Suprapubic skin (tissue), 4 donors: Measurements from ENCODE around the gene FCHSD1. TPM values are rescaled to one million over a fixed set of nuclear protein-coding genes. Genes with fewer than 3 reads are reported as not detected.

Experiments used
- DNase-seq, 2 donors: peaks; one replicate each; pipeline ENCODE4 v3.0.0-alpha.2; 2019; ENCODE audit warnings: low spot score in 2 of 2
- H3K27ac ChIP-seq: fragments of 200-600 bp; sonication (generic); one replicate; pipeline ENCODE4 v1.5.1; 2019
- H3K27me3 ChIP-seq: fragments of 200-600 bp; sonication (generic); one replicate; pipeline ENCODE4 v1.5.1; 2019
- H3K36me3 ChIP-seq: fragments of 200-600 bp; sonication (generic); one replicate; pipeline ENCODE4 v1.5.1; 2019
- H3K4me1 ChIP-seq: fragments of 200-600 bp; sonication (generic); one replicate; pipeline ENCODE4 v1.5.1; 2019
- H3K4me3 ChIP-seq: fragments of 200-600 bp; sonication (generic); one replicate; pipeline ENCODE4 v1.5.1; 2019; ENCODE audit warnings: mild to moderate bottlenecking
- H3K9me3 ChIP-seq: fragments of 200-600 bp; sonication (generic); one replicate; pipeline ENCODE4 v1.5.1; 2019
- EP300 ChIP-seq: sonication (generic); formaldehyde crosslinking; IDR thresholded peaks from one replicate; pipeline ENCODE4 v1.6.1; 2017; ENCODE audit warnings: antibody characterized with exemption
- POLR2A ChIP-seq, 2 donors: fragments of 450-650 bp; IDR thresholded peaks; one replicate each; pipeline ENCODE4 v1.6.1; 2017; ENCODE audit warnings: antibody characterized with exemption in 2 of 2, mild to moderate bottlenecking in 2 of 2, moderate library complexity in 2 of 2
- POLR2AphosphoS5 ChIP-seq, 3 donors: sonication (generic); formaldehyde crosslinking; IDR thresholded peaks; one replicate each; pipeline ENCODE4 v1.6.1; 2017; ENCODE audit warnings: antibody characterized with exemption in 3 of 3
- WGBS: methylation state at CpG from one replicate; pipeline ENCODE4 v1.1.5; 2018; 5-methylcytosine and 5-hydroxymethylcytosine counted together
- total RNA-seq, 4 donors: library from RNA; depleted of rRNA; stranded (reverse); fragments of >200 nt; gene quantifications; one replicate each; pipeline ENCODE4 v1.1.0, GENCODE V29; 2016
- TF ChIP-seq, protein P1 (sequence below), 2 donors: fragments of 200-600 bp in 1 of 2; fragments of 450-650 bp in 1 of 2; sonication (generic) in 1 of 2; IDR thresholded peaks; one replicate each; pipeline ENCODE4 v1.5.1; 2016 to 2019; ENCODE audit warnings: antibody characterized with exemption in 2 of 2, mild to moderate bottlenecking in 1 of 2, moderate library complexity in 1 of 2

Gene FCHSD1
- total RNA-seq, 4 donors from 2014 or later, result 40.1 to 117 (median 77.1) TPM

- 1% methylated on average over 29 of the region's 36 CpGs for WGBS
- no peaks in the 10 kb centered on the region for H3K27me3 ChIP-seq
- peaks cover 25% of the 10 kb centered on the region for H3K36me3 ChIP-seq
- peak overlapping the region; percentile 97 for H3K27ac ChIP-seq
- TF ChIP-seq POLR2A (IDR thresholded peaks at IDR 0.05) (no peak), POLR2AphosphoS5 (IDR thresholded peaks at IDR 0.05) (no peak), EP300 (no peak)
- TF ChIP-seq, protein P1, sequence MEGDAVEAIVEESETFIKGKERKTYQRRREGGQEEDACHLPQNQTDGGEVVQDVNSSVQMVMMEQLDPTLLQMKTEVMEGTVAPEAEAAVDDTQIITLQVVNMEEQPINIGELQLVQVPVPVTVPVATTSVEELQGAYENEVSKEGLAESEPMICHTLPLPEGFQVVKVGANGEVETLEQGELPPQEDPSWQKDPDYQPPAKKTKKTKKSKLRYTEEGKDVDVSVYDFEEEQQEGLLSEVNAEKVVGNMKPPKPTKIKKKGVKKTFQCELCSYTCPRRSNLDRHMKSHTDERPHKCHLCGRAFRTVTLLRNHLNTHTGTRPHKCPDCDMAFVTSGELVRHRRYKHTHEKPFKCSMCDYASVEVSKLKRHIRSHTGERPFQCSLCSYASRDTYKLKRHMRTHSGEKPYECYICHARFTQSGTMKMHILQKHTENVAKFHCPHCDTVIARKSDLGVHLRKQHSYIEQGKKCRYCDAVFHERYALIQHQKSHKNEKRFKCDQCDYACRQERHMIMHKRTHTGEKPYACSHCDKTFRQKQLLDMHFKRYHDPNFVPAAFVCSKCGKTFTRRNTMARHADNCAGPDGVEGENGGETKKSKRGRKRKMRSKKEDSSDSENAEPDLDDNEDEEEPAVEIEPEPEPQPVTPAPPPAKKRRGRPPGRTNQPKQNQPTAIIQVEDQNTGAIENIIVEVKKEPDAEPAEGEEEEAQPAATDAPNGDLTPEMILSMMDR (IDR thresholded peaks at IDR 0.05), result no peak
- H3K9me3 ChIP-seq, result no peaks in the 10 kb centered on the region
- H3K4me1 ChIP-seq, result peaks cover 31% of the 10 kb centered on the region
- no peak for DNase-seq
- peak overlapping the region; percentile 89 for H3K4me3 ChIP-seq
These were observed 33.0 kb downstream of the FCHSD1 start for GRCh38 chr5:141618030-141618803.

DNA sequence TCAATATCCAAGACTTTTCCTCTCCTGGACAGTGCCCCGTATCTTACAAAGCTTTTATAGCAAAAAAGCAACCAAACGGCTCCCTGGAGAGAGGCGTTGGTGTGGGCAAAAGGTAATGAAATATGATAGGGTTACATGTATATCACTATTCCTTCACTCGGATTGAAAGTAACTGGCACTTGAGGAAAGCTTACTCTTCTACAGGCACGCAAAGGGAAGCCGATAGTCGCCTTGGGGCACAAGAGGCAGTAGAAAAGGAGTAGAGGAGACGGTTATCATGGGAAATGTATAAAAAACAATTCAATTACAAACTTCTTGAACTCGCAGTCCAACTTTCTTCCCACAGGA is 33.6 kb downstream of the FCHSD1 start:
- H3K4me1 ChIP-seq, result peaks cover 33% of the 10 kb centered on the region
- H3K4me3 ChIP-seq, result peak overlapping the region; percentile 89
- peaks cover 20% of the 10 kb centered on the region for H3K36me3 ChIP-seq
- H3K27me3 ChIP-seq, result no peaks in the 10 kb centered on the region
- no peak for DNase-seq
- WGBS, result under 1% methylated on average over 9 of the region's 9 CpGs
- TF ChIP-seq POLR2A (IDR thresholded peaks at IDR 0.05), result no peak
- no peak for TF ChIP-seq POLR2AphosphoS5 (IDR thresholded peaks at IDR 0.05)
- TF ChIP-seq, protein P1 (IDR thresholded peaks at IDR 0.05), result no peak
- TF ChIP-seq EP300, result no peak
- H3K9me3 ChIP-seq, result no peaks in the 10 kb centered on the region
- peak overlapping the region; percentile 97 for H3K27ac ChIP-seq

DNA sequence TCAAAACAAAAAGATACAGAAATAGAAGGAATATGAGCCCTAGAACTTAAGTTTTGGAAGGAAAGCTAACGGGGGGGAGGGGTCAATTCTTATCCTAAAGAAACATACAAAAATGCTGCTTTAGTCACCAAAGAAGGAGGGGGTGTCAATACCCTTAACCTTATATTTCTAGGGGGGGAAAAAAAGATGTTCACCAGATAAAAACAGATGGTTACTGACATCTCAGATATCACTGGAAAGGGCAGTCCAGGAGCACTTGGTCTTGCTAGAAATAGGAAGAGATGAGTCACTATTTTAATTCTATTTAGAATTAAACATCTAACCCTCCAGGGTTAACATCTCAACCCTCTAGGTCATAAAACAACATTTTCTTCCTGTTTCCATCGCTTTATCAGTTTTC is 34.1 kb downstream of the FCHSD1 start:
- H3K36me3 ChIP-seq, result peaks cover 14% of the 10 kb centered on the region
- WGBS, result 37% methylated on average over 2 of the region's 2 CpGs
- H3K27ac ChIP-seq, result peak overlapping the region; percentile 97
- H3K4me3 ChIP-seq, result peak overlapping the region; percentile 89
- no peaks in the 10 kb centered on the region for H3K27me3 ChIP-seq
- peaks cover 35% of the 10 kb centered on the region for H3K4me1 ChIP-seq
- TF ChIP-seq POLR2AphosphoS5 (IDR thresholded peaks at IDR 0.05) (no peak), EP300 (no peak), POLR2A (IDR thresholded peaks at IDR 0.05) (no peak)
- TF ChIP-seq, protein P1 (IDR thresholded peaks at IDR 0.05), result no peak
- no peaks in the 10 kb centered on the region for H3K9me3 ChIP-seq
- DNase-seq, result no peak

DNA sequence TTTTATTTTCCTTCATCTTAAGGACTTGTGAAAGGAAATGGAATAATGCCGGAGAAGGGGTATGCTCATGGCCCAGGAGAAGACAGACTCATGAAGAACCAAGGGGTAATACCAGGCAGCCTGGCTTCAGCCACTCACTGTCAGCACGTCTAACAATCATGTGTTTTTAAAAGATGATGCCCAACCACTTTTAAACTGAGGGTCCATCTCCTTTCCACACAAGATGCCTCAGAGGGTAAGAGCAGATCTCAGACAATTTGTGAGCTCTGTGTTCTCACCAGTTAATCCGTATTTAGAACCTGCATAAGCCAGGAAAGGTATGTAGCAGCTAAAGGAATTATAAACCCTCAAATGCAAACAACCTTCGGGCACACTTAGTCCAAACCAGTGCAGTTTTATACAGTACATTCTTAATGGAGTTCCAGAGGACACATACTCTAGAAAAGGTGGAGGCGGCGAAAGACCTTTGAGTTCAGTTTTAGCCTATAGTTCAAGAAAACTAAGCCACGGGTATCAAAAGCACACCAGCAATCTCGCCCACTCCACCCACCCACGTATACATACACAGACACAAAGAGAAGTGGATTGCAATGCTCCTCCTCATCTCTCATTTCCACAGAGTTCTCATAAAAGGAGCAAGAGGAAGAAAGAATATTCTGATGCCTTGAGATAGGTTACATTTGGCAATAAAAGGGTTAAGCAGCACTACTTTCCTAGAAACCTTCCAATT is 35.1 kb downstream of the FCHSD1 start:
- no peak for TF ChIP-seq EP300
- TF ChIP-seq POLR2A (IDR thresholded peaks at IDR 0.05), result no peak
- no peak for TF ChIP-seq POLR2AphosphoS5 (IDR thresholded peaks at IDR 0.05)
- TF ChIP-seq, protein P1 (IDR thresholded peaks at IDR 0.05), result no peak
- Histone ChIP-seq H3K4me3 (peak overlapping the region; percentile 89), H3K9me3 (no peaks in the 10 kb centered on the region), H3K4me1 (peaks cover 35% of the 10 kb centered on the region), H3K27me3 (no peaks in the 10 kb centered on the region), H3K36me3 (peaks cover 5% of the 10 kb centered on the region), H3K27ac (peak overlapping the region; percentile 30)
- no peak for DNase-seq
- 69% methylated on average over 9 of the region's 9 CpGs for WGBS

DNA sequence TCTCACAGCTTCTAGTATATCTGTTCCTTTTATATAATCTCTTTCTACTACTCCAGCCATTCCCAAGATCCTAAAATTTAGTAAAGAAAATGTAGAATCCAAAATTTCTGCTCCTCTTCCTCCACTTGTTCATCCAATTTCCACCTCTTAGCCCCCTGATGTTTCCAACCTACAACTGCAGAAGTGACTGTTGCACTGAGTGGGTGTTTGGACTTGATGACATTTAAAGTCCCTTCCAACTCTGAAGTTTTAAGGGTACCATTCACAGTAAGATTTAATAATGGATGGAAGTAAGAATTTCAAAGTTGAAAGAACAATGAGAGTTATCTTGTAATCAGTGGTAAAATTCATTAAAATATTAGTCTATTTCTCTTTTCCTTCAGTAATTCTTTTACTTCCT is 37.9 kb downstream of the FCHSD1 start:
- Histone ChIP-seq H3K27ac (no peak overlapping the region), H3K4me3 (no peak overlapping the region), H3K9me3 (no peaks in the 10 kb centered on the region), H3K4me1 (peaks cover 33% of the 10 kb centered on the region), H3K27me3 (no peaks in the 10 kb centered on the region), H3K36me3 (no peaks in the 10 kb centered on the region)
- TF ChIP-seq POLR2AphosphoS5 (IDR thresholded peaks at IDR 0.05) (no peak), EP300 (no peak), POLR2A (IDR thresholded peaks at IDR 0.05) (no peak)
- TF ChIP-seq, protein P1 (IDR thresholded peaks at IDR 0.05), result no peak
- DNase-seq, result no peak
